Measurements from ENCODE around the gene SLC7A14.

Gene SLC7A14

DNA sequence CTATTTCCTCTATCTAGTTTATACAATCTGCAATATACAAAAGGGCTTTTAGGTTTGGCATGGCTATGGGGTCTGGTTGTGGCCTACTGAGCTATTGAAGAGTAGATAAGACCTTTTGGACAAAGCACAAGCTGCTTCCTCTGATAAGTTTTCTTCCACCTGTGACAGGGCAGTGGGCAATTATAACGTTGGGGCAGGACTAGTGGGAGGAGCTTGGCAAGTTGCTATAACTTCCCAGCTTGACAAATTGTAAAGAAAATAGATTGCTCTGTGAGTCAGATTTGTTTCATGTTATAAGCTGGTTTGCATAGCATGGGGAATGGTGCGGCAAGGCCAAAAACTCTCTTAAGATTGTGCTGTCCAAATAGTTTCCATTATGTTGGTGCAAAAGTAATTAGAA is 64.9 kb downstream of the SLC7A14 start:
- Histone ChIP-seq H4K20me1 (ENCODE audit: insufficient read depth, low read length) (no peaks in the 10 kb centered on the region; the same call in 1 of the 2 replicates), H3K79me2 (ENCODE audit: low read length) (no peaks in the 10 kb centered on the region), H3K36me3 (replicated peaks; ENCODE audit: low read depth, low read length) (no peaks in the 10 kb centered on the region), H3K27ac (ENCODE audit: low read length) (no peak overlapping the region), H3K9me3 (ENCODE audit: insufficient read depth, low read length) (no peaks in the 10 kb centered on the region), H3K4me2 (ENCODE audit: low read length) (no peak overlapping the region), H3K27me3 (ENCODE audit: low read depth, low read length) (peaks cover 64% of the 10 kb centered on the region), H3K4me3 (ENCODE audit: low read length) (no peak overlapping the region), H2AFZ (ENCODE audit: low read depth, low read length) (no peak overlapping the region), H3K9ac (ENCODE audit: low read length) (no peak overlapping the region), H3K4me1 (ENCODE audit: low read length) (peaks cover 7% of the 10 kb centered on the region)
- TF ChIP-seq EZH2phosphoT487 (IDR thresholded peaks at IDR 0.05; ENCODE audit: low read depth): no peak
- TF ChIP-seq, protein P1, sequence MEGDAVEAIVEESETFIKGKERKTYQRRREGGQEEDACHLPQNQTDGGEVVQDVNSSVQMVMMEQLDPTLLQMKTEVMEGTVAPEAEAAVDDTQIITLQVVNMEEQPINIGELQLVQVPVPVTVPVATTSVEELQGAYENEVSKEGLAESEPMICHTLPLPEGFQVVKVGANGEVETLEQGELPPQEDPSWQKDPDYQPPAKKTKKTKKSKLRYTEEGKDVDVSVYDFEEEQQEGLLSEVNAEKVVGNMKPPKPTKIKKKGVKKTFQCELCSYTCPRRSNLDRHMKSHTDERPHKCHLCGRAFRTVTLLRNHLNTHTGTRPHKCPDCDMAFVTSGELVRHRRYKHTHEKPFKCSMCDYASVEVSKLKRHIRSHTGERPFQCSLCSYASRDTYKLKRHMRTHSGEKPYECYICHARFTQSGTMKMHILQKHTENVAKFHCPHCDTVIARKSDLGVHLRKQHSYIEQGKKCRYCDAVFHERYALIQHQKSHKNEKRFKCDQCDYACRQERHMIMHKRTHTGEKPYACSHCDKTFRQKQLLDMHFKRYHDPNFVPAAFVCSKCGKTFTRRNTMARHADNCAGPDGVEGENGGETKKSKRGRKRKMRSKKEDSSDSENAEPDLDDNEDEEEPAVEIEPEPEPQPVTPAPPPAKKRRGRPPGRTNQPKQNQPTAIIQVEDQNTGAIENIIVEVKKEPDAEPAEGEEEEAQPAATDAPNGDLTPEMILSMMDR (IDR thresholded peaks at IDR 0.05; ENCODE audit: low read depth, low read length): no peak

DNA sequence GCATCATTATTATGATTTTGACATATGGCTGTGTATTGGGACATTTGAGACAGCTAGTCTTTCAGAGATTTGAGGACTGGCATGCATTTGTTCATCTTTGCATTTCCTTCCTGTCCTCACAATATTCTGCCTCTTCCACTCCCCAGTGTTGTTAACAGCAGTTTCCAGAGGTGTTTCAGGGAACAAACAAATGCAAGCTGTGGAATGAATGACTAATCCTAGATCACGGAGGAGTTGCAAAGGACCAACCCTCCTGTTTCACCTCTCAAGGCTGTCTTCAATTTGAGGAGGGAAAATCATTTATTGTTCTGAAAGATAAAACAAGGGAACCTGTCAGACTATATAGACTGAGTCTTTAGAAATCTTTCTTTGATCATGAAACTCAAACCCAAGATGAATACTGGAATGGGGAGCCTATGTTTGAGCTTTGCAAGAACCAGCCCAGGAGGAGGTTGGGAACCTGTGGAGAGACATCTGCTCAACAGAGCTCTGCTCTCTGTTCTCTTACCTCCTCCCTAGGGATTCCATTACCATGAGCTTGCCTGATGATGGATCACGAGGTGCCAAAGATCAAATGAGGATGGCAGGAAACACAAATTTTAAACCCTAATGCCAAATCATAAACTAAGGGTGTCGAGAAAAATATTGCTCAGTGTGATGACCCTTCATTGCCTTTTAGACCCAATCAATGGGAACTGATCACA is 68.5 kb downstream of the SLC7A14 start:
- Histone ChIP-seq H3K4me1 (ENCODE audit: low read length) (no peaks in the 10 kb centered on the region), H3K4me3 (ENCODE audit: low read length) (no peak overlapping the region), H3K27ac (ENCODE audit: low read length) (no peak overlapping the region), H3K27me3 (ENCODE audit: low read depth, low read length) (peaks cover 81% of the 10 kb centered on the region), H3K36me3 (replicated peaks; ENCODE audit: low read depth, low read length) (no peaks in the 10 kb centered on the region), H3K79me2 (ENCODE audit: low read length) (no peaks in the 10 kb centered on the region), H3K9me3 (ENCODE audit: insufficient read depth, low read length) (no peaks in the 10 kb centered on the region), H3K4me2 (ENCODE audit: low read length) (no peak overlapping the region), H4K20me1 (ENCODE audit: insufficient read depth, low read length) (no peaks in the 10 kb centered on the region), H2AFZ (ENCODE audit: low read depth, low read length) (no peak overlapping the region), H3K9ac (ENCODE audit: low read length) (no peak overlapping the region)
- no peak for TF ChIP-seq EZH2phosphoT487 (IDR thresholded peaks at IDR 0.05; ENCODE audit: low read depth)
- TF ChIP-seq, protein P1 (IDR thresholded peaks at IDR 0.05; ENCODE audit: low read depth, low read length): no peak

DNA sequence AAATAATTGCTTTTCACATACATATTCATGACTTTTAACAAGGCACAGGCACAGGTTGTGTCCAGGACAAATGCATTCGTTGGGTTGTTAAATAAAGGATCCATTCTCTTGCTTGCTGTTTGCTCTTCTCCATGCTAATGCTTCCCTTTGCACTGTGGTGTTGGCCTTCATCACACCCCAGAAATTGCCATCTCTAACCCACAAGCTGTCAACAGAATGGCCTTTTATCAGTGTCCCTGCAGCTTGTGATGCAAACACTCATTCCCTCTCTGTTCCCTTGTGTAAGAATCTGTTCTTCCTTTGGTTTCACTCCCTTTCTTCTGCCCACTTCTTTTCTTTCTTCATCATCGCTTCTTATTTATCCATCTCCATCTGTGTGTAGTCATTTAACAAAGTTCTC is 72.2 kb downstream of the SLC7A14 start:
- no peak overlapping the region for H3K27ac ChIP-seq (ENCODE audit: low read length)
- TF ChIP-seq EZH2phosphoT487 (IDR thresholded peaks at IDR 0.05; ENCODE audit: low read depth): no peak
- TF ChIP-seq, protein P1 (IDR thresholded peaks at IDR 0.05; ENCODE audit: low read depth, low read length): no peak
- H3K27me3 ChIP-seq (ENCODE audit: low read depth, low read length): peaks cover 67% of the 10 kb centered on the region
- no peaks in the 10 kb centered on the region for H3K36me3 ChIP-seq (replicated peaks; ENCODE audit: low read depth, low read length)
- H2AFZ ChIP-seq (ENCODE audit: low read depth, low read length): no peak overlapping the region
- H3K9me3 ChIP-seq (ENCODE audit: insufficient read depth, low read length): no peaks in the 10 kb centered on the region
- H3K4me3 ChIP-seq (ENCODE audit: low read length): no peak overlapping the region
- H3K4me1 ChIP-seq (ENCODE audit: low read length): no peaks in the 10 kb centered on the region
- no peaks in the 10 kb centered on the region for H3K79me2 ChIP-seq (ENCODE audit: low read length)
- no peak overlapping the region for H3K9ac ChIP-seq (ENCODE audit: low read length)
- no peak overlapping the region for H3K4me2 ChIP-seq (ENCODE audit: low read length)
- no peaks in the 10 kb centered on the region for H4K20me1 ChIP-seq (ENCODE audit: insufficient read depth, low read length)

DNA sequence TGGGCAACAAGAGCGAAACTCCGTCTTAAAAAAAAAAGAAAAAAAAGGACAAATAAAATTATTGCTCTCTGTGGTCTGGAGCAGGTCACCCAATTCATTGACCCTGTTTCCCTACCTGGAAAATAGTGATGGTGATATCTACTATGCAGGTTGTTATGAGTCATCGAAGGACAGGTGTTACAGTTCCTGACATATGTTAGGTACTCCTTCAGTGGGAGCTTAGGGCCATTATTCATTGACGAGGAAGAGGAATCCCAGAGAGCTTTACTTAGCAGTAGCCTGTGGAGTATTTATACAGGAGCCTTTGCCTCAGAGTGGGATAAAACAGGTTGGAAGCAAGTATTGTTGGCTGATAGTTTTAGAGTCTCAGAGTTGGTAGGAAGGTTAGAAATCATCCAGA is 74.5 kb downstream of the SLC7A14 start:
- no peaks in the 10 kb centered on the region for H3K79me2 ChIP-seq (ENCODE audit: low read length)
- H3K4me1 ChIP-seq (ENCODE audit: low read length): no peaks in the 10 kb centered on the region
- TF ChIP-seq EZH2phosphoT487 (IDR thresholded peaks at IDR 0.05; ENCODE audit: low read depth): no peak
- TF ChIP-seq, protein P1 (IDR thresholded peaks at IDR 0.05; ENCODE audit: low read depth, low read length): no peak
- no peaks in the 10 kb centered on the region for H3K9me3 ChIP-seq (ENCODE audit: insufficient read depth, low read length)
- no peaks in the 10 kb centered on the region for H4K20me1 ChIP-seq (ENCODE audit: insufficient read depth, low read length)
- no peak overlapping the region for H3K27ac ChIP-seq (ENCODE audit: low read length)
- peaks cover 61% of the 10 kb centered on the region for H3K27me3 ChIP-seq (ENCODE audit: low read depth, low read length)
- no peak overlapping the region for H3K4me2 ChIP-seq (ENCODE audit: low read length)
- H2AFZ ChIP-seq (ENCODE audit: low read depth, low read length): no peak overlapping the region
- no peak overlapping the region for H3K4me3 ChIP-seq (ENCODE audit: low read length)
- H3K36me3 ChIP-seq (replicated peaks; ENCODE audit: low read depth, low read length): no peaks in the 10 kb centered on the region
- H3K9ac ChIP-seq (ENCODE audit: low read length): no peak overlapping the region

Data from OCI-LY3 (cell line).